Mesothelial cell of epicardium (in vitro differentiated cells): ENCODE results near the gene MYH7. TPM values are rescaled to one million over a fixed set of nuclear protein-coding genes. Genes with fewer than 3 reads are reported as not detected.

ENCODE experiments used
- DNase-seq, 2 experiments: peaks; one replicate each; pipeline ENCODE4 v3.0.0; 2021; ENCODE audit warnings: low spot score in 2 of 2; ENCODE audit not compliant: unreplicated experiment in 2 of 2
- H3K27ac Mint-ChIP-seq: 2 replicates; pipeline ENCODE4 v1.8.0; 2021; ENCODE audit warnings: mixed read lengths
- H3K27me3 Mint-ChIP-seq: 2 replicates; pipeline ENCODE4 v1.8.0; 2021; ENCODE audit warnings: low read depth, mixed read lengths
- H3K36me3 Mint-ChIP-seq: 2 replicates; pipeline ENCODE4 v1.8.0; 2021; ENCODE audit warnings: mixed read lengths
- H3K4me1 Mint-ChIP-seq: 2 replicates; pipeline ENCODE4 v1.8.0; 2021; ENCODE audit warnings: mixed read lengths
- H3K4me3 Mint-ChIP-seq: 2 replicates; pipeline ENCODE4 v1.8.0; 2021; ENCODE audit warnings: mild to moderate bottlenecking, moderate library complexity, mixed read lengths
- H3K9me3 Mint-ChIP-seq: 2 replicates; pipeline ENCODE4 v1.8.0; 2021; ENCODE audit warnings: mixed read lengths
- CTCF ChIP-seq: fragments of 200-600 bp; sonication (generic); IDR thresholded peaks from one replicate; pipeline ENCODE4 v1.5.0; 2021; ENCODE audit warnings: antibody characterized with exemption; ENCODE audit not compliant: unreplicated experiment
- total RNA-seq: library from RNA; stranded (reverse); gene quantifications from 3 replicates; pipeline ENCODE4 v1.2.1, GENCODE V29; 2021

The MYH7 gene
- total RNA-seq, 1 donor from 2014 or later, result not detected

- Mint-ChIP-seq H3K9me3 (no peaks in the 10 kb centered on the region), H3K4me3 (no peak overlapping the region), H3K27me3 (peaks cover 3% of the 10 kb centered on the region), H3K27ac (no peak overlapping the region), H3K4me1 (peaks cover 9% of the 10 kb centered on the region), H3K36me3 (no peaks in the 10 kb centered on the region)
- no peak for TF ChIP-seq CTCF
- DNase-seq, result no peak
Observed at GRCh38 chr14:23370221-23370620, 65.2 kb downstream of the MYH7 start.

GRCh38 chr14:23366426-23366921 is 69.0 kb downstream of the MYH7 start:
- peak; percentile 75 to 88 for DNase-seq
- TF ChIP-seq CTCF, result no peak
- no peaks in the 10 kb centered on the region for H3K9me3 Mint-ChIP-seq
- H3K36me3 Mint-ChIP-seq, result peaks cover 2% of the 10 kb centered on the region
- peaks cover under 1% of the 10 kb centered on the region for H3K27me3 Mint-ChIP-seq
- H3K4me3 Mint-ChIP-seq, result peak overlapping the region; percentile 68
- peaks cover 33% of the 10 kb centered on the region for H3K4me1 Mint-ChIP-seq
- H3K27ac Mint-ChIP-seq, result peak overlapping the region; percentile 94

- TF ChIP-seq CTCF, result no peak
- no peaks in the 10 kb centered on the region for H3K9me3 Mint-ChIP-seq
- peak overlapping the region; percentile 94 for H3K27ac Mint-ChIP-seq
- peaks cover 2% of the 10 kb centered on the region for H3K36me3 Mint-ChIP-seq
- peak in 1 of 2 experiments; percentile 60 for DNase-seq
- no peaks in the 10 kb centered on the region for H3K27me3 Mint-ChIP-seq
- H3K4me3 Mint-ChIP-seq, result peak overlapping the region; percentile 68
- peaks cover 34% of the 10 kb centered on the region for H3K4me1 Mint-ChIP-seq
Observed at GRCh38 chr14:23365732-23366425, 69.6 kb downstream of the MYH7 start.

GRCh38 chr14:23365036-23365731 is 70.3 kb downstream of the MYH7 start, which contains the start of gene EFS:
Gene EFS, minus strand, starts transcription at chr14:23365172. Its CDS starts 147 bp downstream, at chr14:23365025.
- TF ChIP-seq CTCF, result no peak
- Mint-ChIP-seq H3K36me3 (peaks cover 2% of the 10 kb centered on the region), H3K4me3 (peak within 1 kb of the TSS; percentile 94)

GRCh38 chr14:23364164-23365035 is 71.1 kb downstream of the MYH7 start:
- Mint-ChIP-seq H3K36me3 (peaks cover 2% of the 10 kb centered on the region), H3K4me1 (peaks cover 34% of the 10 kb centered on the region), H3K4me3 (peak overlapping the region; percentile 94), H3K9me3 (no peaks in the 10 kb centered on the region), H3K27me3 (no peaks in the 10 kb centered on the region), H3K27ac (peak overlapping the region; percentile 98)
- no peak for DNase-seq
- no peak for TF ChIP-seq CTCF

More at GRCh38 chr14:23365036-23365731, 70.3 kb downstream of the MYH7 start, which contains the start of gene EFS:
- Mint-ChIP-seq H3K9me3 (no peaks in the 10 kb centered on the region), H3K27ac (peak within 1 kb of the TSS; percentile 98), H3K4me1 (peaks cover 34% of the 10 kb centered on the region), H3K27me3 (no peaks in the 10 kb centered on the region)
- peak in 1 of 2 experiments; percentile 77 for DNase-seq
